HK-2 (cell line): ENCODE data around the gene ANKRD29.
A peak's percentile ranks its signal among the peaks of the same experiment; 100 is the strongest.

Source experiments
- DNase-seq: peaks from one replicate; pipeline ENCODE4 v3.0.0-alpha.2; 2018; ENCODE audit not compliant: unreplicated experiment

The ANKRD29 gene

GRCh38 chr18:23662309-23663263 is at the start of gene ANKRD29:
Gene ANKRD29, minus strand, starts transcription at chr18:23662911. Its CDS starts 181 bp downstream, at chr18:23662730.
- DNase-seq = peak; percentile 45

GRCh38 chr18:23712445-23712844 is 49.7 kb upstream of the ANKRD29 start:
- DNase-seq = no peak

- no peak for DNase-seq
These were observed 48.7 kb upstream of the ANKRD29 start for GRCh38 chr18:23711426-23711825.

GRCh38 chr18:23710946-23711345 is 48.2 kb upstream of the ANKRD29 start:
- DNase-seq = no peak

- peak; percentile 20 for DNase-seq
These were observed 47.4 kb upstream of the ANKRD29 start for GRCh38 chr18:23710068-23710527.

GRCh38 chr18:23706971-23707640 is 44.4 kb upstream of the ANKRD29 start:
- no peak for DNase-seq

GRCh38 chr18:23704806-23705205 is 42.1 kb upstream of the ANKRD29 start:
- no peak for DNase-seq

GRCh38 chr18:23703987-23704384 is 41.3 kb upstream of the ANKRD29 start:
- DNase-seq = no peak

- DNase-seq = no peak
These were observed 40.6 kb upstream of the ANKRD29 start for GRCh38 chr18:23703057-23703986.

GRCh38 chr18:23702606-23703005 is 39.9 kb upstream of the ANKRD29 start:
- DNase-seq = no peak

- DNase-seq = no peak
These were observed 38.9 kb upstream of the ANKRD29 start for GRCh38 chr18:23701544-23702064.

- no peak for DNase-seq
These were observed 38.3 kb upstream of the ANKRD29 start for GRCh38 chr18:23701017-23701416.

- no peak for DNase-seq
These were observed 32.1 kb upstream of the ANKRD29 start for GRCh38 chr18:23694637-23695430.

- DNase-seq = no peak
These were observed 31.1 kb upstream of the ANKRD29 start for GRCh38 chr18:23693846-23694245.

- DNase-seq = peak; percentile 51
These were observed 27.9 kb upstream of the ANKRD29 start for GRCh38 chr18:23690505-23691068.

- peak; percentile 46 for DNase-seq
These were observed 27.1 kb upstream of the ANKRD29 start for GRCh38 chr18:23689616-23690504.

- peak; percentile 70 for DNase-seq
These were observed 26.4 kb upstream of the ANKRD29 start, which contains the start of gene LAMA3 for GRCh38 chr18:23689031-23689615. Gene LAMA3, plus strand, starts transcription at chr18:23689453. Its CDS starts 231 bp downstream, at chr18:23689684.

GRCh38 chr18:23688528-23688927 is 25.8 kb upstream of the ANKRD29 start:
- DNase-seq = no peak
